Measurements from ENCODE around the gene PDCD1. TPM values are rescaled to one million over a fixed set of nuclear protein-coding genes. Genes with fewer than 3 reads are reported as not detected.

Gene PDCD1
- total RNA-seq, 1 experiment from 2014 or later = 0.22 TPM

GRCh38 chr2:241841181-241842066 is 17.3 kb downstream of the PDCD1 start:
- no peak for TF ChIP-seq ATF3 (IDR thresholded peaks at IDR 0.05)
- TF ChIP-seq POLR2AphosphoS5 (IDR thresholded peaks at IDR 0.05; ENCODE audit: low read depth, low read length) = no peak
- no peak for TF ChIP-seq FOSL1 (IDR thresholded peaks at IDR 0.05; ENCODE audit: low read depth)
- TF ChIP-seq EZH2 (IDR thresholded peaks at IDR 0.05) = no peak
- no peak for TF ChIP-seq ZNF274 (IDR thresholded peaks at IDR 0.05; ENCODE audit: low read depth, low read length)
- TF ChIP-seq POLR2A (IDR thresholded peaks at IDR 0.05; ENCODE audit: borderline replicate concordance, extremely low read depth, insufficient read depth, insufficient read length) = no peak
- TF ChIP-seq SP1 (IDR thresholded peaks at IDR 0.05; ENCODE audit: low read depth) = no peak
- no peak for TF ChIP-seq ELF1 (IDR thresholded peaks at IDR 0.05; ENCODE audit: borderline replicate concordance, low read depth)
- TF ChIP-seq SRF (IDR thresholded peaks at IDR 0.05; ENCODE audit: low read depth) = no peak
- no peak for TF ChIP-seq YY1 (IDR thresholded peaks at IDR 0.05; ENCODE audit: extremely low read depth, insufficient replicate concordance, low read depth, low read length)
- TF ChIP-seq CEBPB (IDR thresholded peaks at IDR 0.05; ENCODE audit: low read depth) = no peak
- no peak for TF ChIP-seq EGR1 (IDR thresholded peaks at IDR 0.05; ENCODE audit: low read depth)
- TF ChIP-seq ZFX (IDR thresholded peaks at IDR 0.05) = no peak
- Histone ChIP-seq H4K20me1 (ENCODE audit: insufficient read depth) (no peaks in the 10 kb centered on the region), H3K9me3 (ENCODE audit: control insufficient read depth in 1 of 2, insufficient read depth in 1 of 2, low read depth in 1 of 2, low read length in 2 of 2) (no peaks in the 10 kb centered on the region), H3K27ac (ENCODE audit: low read depth, low read length) (no peak overlapping the region), H3K79me2 (ENCODE audit: insufficient read depth, low read length) (no peaks in the 10 kb centered on the region), H3K27me3 (ENCODE audit: insufficient read depth, low read length) (no peaks in the 10 kb centered on the region), H2AFZ (ENCODE audit: low read depth, low read length, poor library complexity, severe bottlenecking) (no peak overlapping the region), H3K9ac (ENCODE audit: low read length) (no peak overlapping the region), H3K4me2 (ENCODE audit: low read length) (no peak overlapping the region), H3K9me2 (ENCODE audit: insufficient read depth) (no peaks in the 10 kb centered on the region), H3K4me3 (replicated peaks in 1 of 2; ENCODE audit: low read depth in 1 of 2, low read length in 2 of 2) (no peak overlapping the region), H3K4me1 (ENCODE audit: control insufficient read depth in 1 of 2, insufficient read depth in 2 of 2, low read length in 2 of 2) (peaks cover 10 to 14% of the 10 kb centered on the region in 2 experiments), H3K36me3 (ENCODE audit: control insufficient read depth in 1 of 2, insufficient read depth in 2 of 2, low read length in 2 of 2) (no peaks in the 10 kb centered on the region)
- intact Hi-C loops (cut with micrococcal nuclease) = no loop called here
- DNase-seq (ENCODE audit: low read depth, low spot score) (no peak), ATAC-seq (no peak)
- RAD21 ChIA-PET (ENCODE audit: low non-redundant PET in 1 of 2, low total read pairs in 2 of 2, uncharacterized antibody in 2 of 2, unreplicated experiment in 2 of 2) = no interaction called here
- POLR2A ChIA-PET = no interaction called here
- CTCF ChIA-PET = no interaction called here
- BruUV-seq (replicated peaks) = no TSS peak

All from HCT116 (cell line).